Osteoblast (primary cell): ENCODE results near the gene CFAP54. TPM values are rescaled to one million over a fixed set of nuclear protein-coding genes. Genes with fewer than 3 reads are reported as not detected.

ENCODE experiments used
- DNase-seq: peaks from one replicate; pipeline ENCODE4 v3.0.0; 2011; ENCODE audit warnings: low spot score, mixed read lengths; ENCODE audit not compliant: insufficient read length; ENCODE audit errors: missing footprints
- H2AFZ ChIP-seq: 2 replicates; pipeline ENCODE4 v1.6.0; 2011; ENCODE audit warnings: mild to moderate bottlenecking, low read length
- H3K27ac ChIP-seq: 2 replicates; pipeline ENCODE4 v1.5.1; 2011; ENCODE audit warnings: mild to moderate bottlenecking, low read depth, low read length, moderate library complexity
- H3K27me3 ChIP-seq: 2 replicates; pipeline ENCODE4 v1.6.0; 2012; ENCODE audit warnings: mild to moderate bottlenecking, control low read depth, inconsistent platforms, low read length, moderate library complexity; ENCODE audit not compliant: insufficient read depth
- H3K36me3 ChIP-seq: 2 replicates; pipeline ENCODE4 v1.5.1; 2011; ENCODE audit warnings: mild to moderate bottlenecking, low read length, control low read depth, moderate library complexity; ENCODE audit not compliant: insufficient read depth
- H3K4me1 ChIP-seq: 2 replicates; pipeline ENCODE4 v1.5.1; 2011; ENCODE audit warnings: mild to moderate bottlenecking, low read length, control low read depth, moderate library complexity; ENCODE audit not compliant: insufficient read depth
- H3K4me2 ChIP-seq: 2 replicates; pipeline ENCODE4 v1.6.0; 2011; ENCODE audit warnings: mild to moderate bottlenecking, low read length; ENCODE audit not compliant: insufficient read depth
- H3K4me3 ChIP-seq: fragments of 200-600 bp; sonication (generic); 3 replicates; pipeline ENCODE4 v1.5.1; 2012; ENCODE audit warnings: mild to moderate bottlenecking, low read length, inconsistent platforms; ENCODE audit not compliant: insufficient read depth
- H3K79me2 ChIP-seq: 2 replicates; pipeline ENCODE4 v1.6.0; 2012; ENCODE audit warnings: mild to moderate bottlenecking, low read length, control low read depth, inconsistent platforms; ENCODE audit not compliant: insufficient read depth
- H3K9me3 ChIP-seq: 2 replicates; pipeline ENCODE4 v1.5.1; 2011; ENCODE audit warnings: low read depth, low read length, control low read depth
- H4K20me1 ChIP-seq: 2 replicates; pipeline ENCODE4 v1.6.0; 2012; ENCODE audit warnings: mild to moderate bottlenecking, low read length, control low read depth; ENCODE audit not compliant: insufficient read depth
- CTCF ChIP-seq: IDR thresholded peaks from 2 replicates; pipeline ENCODE4 v1.5.1; 2011; ENCODE audit warnings: mild to moderate bottlenecking, low read depth, low read length, moderate library complexity; ENCODE audit errors: extremely low read depth
- total RNA-seq: library from RNA; depleted of rRNA; stranded (reverse); fragments of >200 nt; gene quantifications from 2 replicates; pipeline ENCODE4 v1.2.3, GENCODE V29; 2012

The CFAP54 gene
- total RNA-seq, 1 donor: 2.2 TPM

DNA sequence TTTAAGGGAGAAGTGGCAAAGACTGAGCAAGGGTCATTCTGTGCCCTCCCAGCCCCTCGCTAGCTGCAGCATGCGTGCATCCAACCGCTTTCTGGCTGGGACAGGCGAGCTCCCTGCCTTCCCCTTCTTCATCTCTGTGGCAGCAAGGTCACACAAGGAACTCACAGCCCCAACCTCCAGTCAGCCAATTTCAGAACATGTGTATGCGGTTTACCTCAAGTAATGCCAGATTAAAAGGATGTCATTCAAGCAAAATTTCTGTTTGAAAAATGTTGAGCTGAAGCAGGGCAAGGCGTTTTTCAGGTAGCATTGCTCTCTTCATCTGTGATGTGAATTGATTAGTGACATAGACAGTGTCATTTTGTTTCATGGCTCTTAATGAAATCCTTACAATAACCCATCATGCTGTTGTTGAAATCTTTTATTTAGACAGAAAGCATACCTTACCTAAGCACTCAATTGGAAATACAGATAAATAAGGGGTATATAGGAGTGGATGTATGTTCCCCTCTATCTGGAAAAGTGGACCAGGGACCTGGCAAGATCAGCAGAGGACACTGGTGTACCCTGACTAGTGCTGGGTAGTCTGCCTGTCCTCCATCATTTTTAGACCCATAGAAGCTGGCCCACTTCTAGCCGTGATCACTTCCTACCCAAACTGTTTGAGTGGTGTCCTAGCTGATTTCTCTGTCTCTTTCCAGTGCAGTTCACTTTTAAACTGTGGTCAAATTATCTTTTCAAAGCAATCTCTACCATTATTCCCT, 334.9 kb downstream of the CFAP54 start:
- TF ChIP-seq CTCF: no peak
- DNase-seq: no peak

DNA sequence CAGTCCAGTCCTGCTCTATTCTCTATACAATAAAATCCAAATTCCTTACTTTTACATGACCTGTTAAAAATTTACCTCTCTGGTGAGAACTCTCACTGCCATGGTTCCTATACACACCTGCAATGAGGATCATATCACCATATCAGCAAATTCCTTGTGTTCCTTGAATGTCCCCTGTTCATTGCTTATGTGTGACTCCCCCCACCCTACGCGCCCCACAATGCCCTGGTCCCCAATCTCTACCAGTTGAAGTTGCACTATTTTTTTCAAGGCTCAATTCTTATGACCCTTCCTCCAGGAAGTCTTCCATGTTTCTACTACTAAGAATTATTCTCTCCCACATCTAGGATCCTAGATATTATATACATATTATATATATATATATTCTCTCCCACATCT, 335.5 kb downstream of the CFAP54 start:
- Histone ChIP-seq H3K4me3 (no peak overlapping the region), H3K4me1 (no peaks in the 10 kb centered on the region), H3K4me2 (no peak overlapping the region), H3K36me3 (no peaks in the 10 kb centered on the region), H4K20me1 (no peaks in the 10 kb centered on the region), H3K9me3 (no peaks in the 10 kb centered on the region), H3K27me3 (no peaks in the 10 kb centered on the region), H2AFZ (no peak overlapping the region), H3K27ac (no peak overlapping the region), H3K79me2 (no peaks in the 10 kb centered on the region)
- DNase-seq: no peak
- TF ChIP-seq CTCF: no peak

More for the DNA sequence above, 334.9 kb downstream of the CFAP54 start:
- Histone ChIP-seq H3K4me1 (no peaks in the 10 kb centered on the region), H2AFZ (no peak overlapping the region), H3K27me3 (no peaks in the 10 kb centered on the region), H3K4me2 (no peak overlapping the region), H3K9me3 (no peaks in the 10 kb centered on the region), H3K79me2 (no peaks in the 10 kb centered on the region), H3K4me3 (no peak overlapping the region), H3K36me3 (no peaks in the 10 kb centered on the region), H4K20me1 (no peaks in the 10 kb centered on the region), H3K27ac (no peak overlapping the region)

DNA sequence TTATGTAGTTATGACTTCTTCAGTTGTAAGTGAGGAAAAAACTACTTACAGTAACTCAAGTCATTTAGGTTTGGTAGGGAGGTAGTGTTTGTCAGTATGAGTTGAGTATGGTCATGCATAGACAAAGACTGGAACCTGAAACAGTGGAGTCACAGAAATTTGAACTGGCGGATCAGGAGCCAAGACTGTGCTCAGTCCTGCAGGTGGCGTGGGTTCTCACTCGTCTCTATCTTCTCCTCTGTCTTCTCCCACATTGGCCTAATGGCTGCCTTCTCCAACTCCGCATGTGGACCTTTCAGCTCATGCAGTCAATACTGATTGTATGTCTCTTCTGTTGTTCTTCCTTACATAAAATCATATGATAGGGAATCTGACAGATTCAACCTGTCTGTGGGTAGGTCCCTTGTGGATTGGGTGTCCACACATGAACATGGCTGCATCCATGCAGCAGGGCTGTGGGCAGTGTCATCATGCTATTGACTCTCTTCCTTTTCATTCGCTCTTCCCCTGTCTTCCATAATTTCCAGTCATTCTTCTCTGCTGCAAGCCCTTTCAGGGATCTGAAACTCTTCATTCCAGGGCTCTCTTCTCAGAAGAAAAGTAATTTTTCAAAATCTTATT, 338.9 kb downstream of the CFAP54 start:
- H3K9me3 ChIP-seq: no peaks in the 10 kb centered on the region
- peak; percentile 4 for DNase-seq
- no peak overlapping the region for H3K4me3 ChIP-seq
- H4K20me1 ChIP-seq: no peaks in the 10 kb centered on the region
- no peaks in the 10 kb centered on the region for H3K4me1 ChIP-seq
- H3K27me3 ChIP-seq: no peaks in the 10 kb centered on the region
- no peaks in the 10 kb centered on the region for H3K79me2 ChIP-seq
- H3K4me2 ChIP-seq: no peak overlapping the region
- no peak for TF ChIP-seq CTCF
- no peaks in the 10 kb centered on the region for H3K36me3 ChIP-seq
- H2AFZ ChIP-seq: no peak overlapping the region
- H3K27ac ChIP-seq: no peak overlapping the region

DNA sequence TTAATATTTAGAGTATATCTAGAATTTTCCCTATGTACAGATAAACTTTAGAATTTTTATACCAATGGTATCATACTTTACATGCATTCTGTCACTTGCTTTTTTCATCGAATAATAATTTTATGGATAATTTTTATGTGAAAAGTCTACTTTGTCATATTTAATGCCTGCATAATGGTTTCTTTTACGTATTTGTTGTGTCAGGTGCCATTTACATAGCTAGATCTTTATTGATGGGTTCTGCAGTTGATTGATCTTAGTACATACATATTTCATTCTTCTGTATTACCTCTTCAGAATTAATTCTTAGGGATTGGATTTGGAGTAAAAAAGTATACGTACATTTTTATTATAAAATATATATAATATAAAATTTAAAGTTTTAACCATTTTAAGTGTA, 340.0 kb downstream of the CFAP54 start:
- no peak overlapping the region for H3K4me2 ChIP-seq
- no peak for DNase-seq
- H3K4me3 ChIP-seq: no peak overlapping the region
- no peaks in the 10 kb centered on the region for H4K20me1 ChIP-seq
- no peak overlapping the region for H3K27ac ChIP-seq
- no peak for TF ChIP-seq CTCF
- H3K4me1 ChIP-seq: no peaks in the 10 kb centered on the region
- H3K9me3 ChIP-seq: no peaks in the 10 kb centered on the region
- H3K79me2 ChIP-seq: no peaks in the 10 kb centered on the region
- no peaks in the 10 kb centered on the region for H3K36me3 ChIP-seq
- no peaks in the 10 kb centered on the region for H3K27me3 ChIP-seq
- no peak overlapping the region for H2AFZ ChIP-seq
